Measurements from ENCODE around the gene POLR3H. TPM values are rescaled to one million over a fixed set of nuclear protein-coding genes. Genes with fewer than 3 reads are reported as not detected.

POLR3H gene
- total and polyA plus RNA-seq, 2 of the 4 experiments (the other 2 are of a cell fraction), result 37.8 to 67.8 TPM

- no peak overlapping the region for H4K91ac ChIP-seq (ENCODE audit: insufficient read depth, low read depth, low read length)
- peaks cover 8 to 69% of the 10 kb centered on the region in 2 experiments for H3K79me1 ChIP-seq (ENCODE audit: low read depth in 1 of 2, low read length in 2 of 2)
- H3K4me1 ChIP-seq (ENCODE audit: control insufficient read depth, insufficient read depth, low read length), result peaks cover 11% of the 10 kb centered on the region
- ChIA-PET POLR2A (ENCODE audit: unreplicated experiment) (no interaction called here), CTCF (no interaction called here)
- H3K9me1 ChIP-seq (ENCODE audit: insufficient read depth, low read length), result peaks cover 23% of the 10 kb centered on the region
- H3K14ac ChIP-seq (replicated peaks; ENCODE audit: low read depth, low read length), result no peak overlapping the region
- no peak for TF ChIP-seq MAZ (IDR thresholded peaks at IDR 0.05; ENCODE audit: borderline replicate concordance, low read depth, low read length)
- TF ChIP-seq RAD21 (IDR thresholded peaks at IDR 0.05; ENCODE audit: low read length), result no peak
- TF ChIP-seq USF2 (IDR thresholded peaks at IDR 0.05; ENCODE audit: low read depth, low read length), result no peak
- TF ChIP-seq CTCF (conservative IDR thresholded peaks at IDR 0.05; ENCODE audit: low read depth, low read length), result no peak
- TF ChIP-seq MAFK (IDR thresholded peaks at IDR 0.05; ENCODE audit: low read depth, low read length), result no peak
- no peak overlapping the region for H3K23ac ChIP-seq (ENCODE audit: low read depth, low read length)
- dilution Hi-C loops (cut with HindIII; ENCODE audit: low sequenced_read_pairs, unreplicated experiment) (no loop called here), in situ Hi-C loops (cut with MboI; ENCODE audit: low sequenced_read_pairs) (no loop called here), intact Hi-C loops (cut with micrococcal nuclease) (no loop called here)
- H4K5ac ChIP-seq (ENCODE audit: low read depth, low read length), result no peak overlapping the region
- no peak overlapping the region for H2BK20ac ChIP-seq (ENCODE audit: low read depth, low read length)
- H3K56ac ChIP-seq (ENCODE audit: extremely low read depth, insufficient read depth, low read length), result no peak overlapping the region
- no peak for ATAC-seq (ENCODE audit: low read depth)
- no peak overlapping the region for H2AK5ac ChIP-seq (ENCODE audit: low read depth, low read length)
- H3K9ac ChIP-seq (ENCODE audit: low read depth, low read length), result no peak overlapping the region
- H3K27me3 ChIP-seq (ENCODE audit: control insufficient read depth, insufficient read depth, low read length), result no peaks in the 10 kb centered on the region
- DNase-seq, result no peak
- H3K27ac ChIP-seq (ENCODE audit: insufficient read depth, low read length), result no peak overlapping the region
- no peaks in the 10 kb centered on the region for H3K9me3 ChIP-seq (ENCODE audit: control insufficient read depth, insufficient read depth, low read length)
- H3K4ac ChIP-seq (ENCODE audit: low read depth, low read length), result no peak overlapping the region
- WGBS, 2 experiments (ENCODE audit: extremely low coverage in 2 of 2, insufficient read length in 1 of 2), result 80% methylated on average over 2 of the region's 13 CpGs; no CpG with 5 or more reads in 1 of the 2 experiments
- H2BK5ac ChIP-seq (ENCODE audit: low read depth, low read length, poor library complexity, severe bottlenecking), result no peak overlapping the region
- BruUV-seq (replicated peaks), result no TSS peak
- H3K4me3 ChIP-seq (ENCODE audit: insufficient read depth, low read depth, low read length), result no peak overlapping the region
- no peak overlapping the region for H3K18ac ChIP-seq (ENCODE audit: low read depth, low read length)
- no peak overlapping the region for H4K8ac ChIP-seq (ENCODE audit: low read depth in 2 of 2, low read length in 2 of 2)
- no peak overlapping the region for H3K4me2 ChIP-seq (ENCODE audit: low read depth, low read length)
- peaks cover 25% of the 10 kb centered on the region for H3K36me3 ChIP-seq (ENCODE audit: control insufficient read depth, insufficient read depth, low read length)
- H2BK120ac ChIP-seq (ENCODE audit: low read depth, low read length), result no peak overlapping the region
- no peak overlapping the region for H2AK9ac ChIP-seq (replicated peaks; ENCODE audit: low read depth, low read length, poor library complexity)
- H2AFZ ChIP-seq (replicated peaks; ENCODE audit: low read length, poor library complexity), result no peak overlapping the region
- H4K20me1 ChIP-seq (ENCODE audit: insufficient read depth, low read length), result peaks cover 53% of the 10 kb centered on the region
- no peak overlapping the region for H2BK15ac ChIP-seq (ENCODE audit: low read depth, low read length)
Observed at GRCh38 chr22:41539146-41540005, 4.9 kb downstream of the POLR3H start.
